K562 (cell line): Measurements from ENCODE around the gene BCL7B. TPM values are rescaled to one million over a fixed set of nuclear protein-coding genes. Genes with fewer than 3 reads are reported as not detected.

ENCODE experiments used
- ATAC-seq: fragments of 200-7000 bp; cut with Tn5 transposase; 3 replicates; pipeline ENCODE4 v1.9.1; 2020; ENCODE audit warnings: moderate library complexity
- BruUV-seq: library from RNA; stranded (reverse); fragments of 400-500 nt; replicated peaks from 2 replicates; lab custom pipeline; 2021; lab: Mats Ljungman, UMichigan
- CTCF ChIA-PET: fragments of 300-600 bp; formaldehyde crosslinking; extraction: SDS; loops from one replicate; lab custom pipeline; 2021; ENCODE audit warnings: low intra/inter-chr PET ratio; lab: Yijun Ruan, JAX
- POLR2A ChIA-PET: fragments of 300-600, 350-650 bp; sonication (Branson Sonifier 250); formaldehyde crosslinking; extraction: SDS; loops from one replicate; lab custom pipeline; 2021; ENCODE audit warnings: antibody characterized with exemption, inconsistent platforms; lab: Yijun Ruan, JAX
- DNase-seq, 4 experiments: peaks; one replicate each; pipeline versions ENCODE4 v3.0.0 to v3.0.0-alpha.2; 2011 to 2018; ENCODE audit warnings: low spot score in 3 of 4, mixed read lengths in 3 of 4; ENCODE audit errors: extremely low read depth in 1 of 4
- FAIRE-seq: peaks from 2 replicates; lab custom pipeline; 2011; peaks lifted over from hg19 to GRCh38; lab: Jason Lieb, UNC
- H2AFZ ChIP-seq: 2 replicates; pipeline ENCODE4 v1.6.0; 2011; ENCODE audit warnings: low read depth, low read length, control low read depth, inconsistent platforms
- H3K27ac ChIP-seq: fragments of 200-600 bp; 3 replicates; pipeline ENCODE4 v1.8.0; 2011; ENCODE audit warnings: low read depth, mild to moderate bottlenecking, control low read depth, inconsistent platforms, low read length, moderate library complexity, mixed read lengths; ENCODE audit errors: extremely low read depth
- H3K27me3 ChIP-seq, 2 experiments: fragments of 300-600 bp in 1 of 2; 2 replicates in 1 of 2; 3 replicates in 1 of 2; pipeline versions ENCODE4 v1.6.0 to v1.8.0; 2011; ENCODE audit warnings: inconsistent platforms in 2 of 2, low read length in 2 of 2, mild to moderate bottlenecking in 1 of 2, mixed read lengths in 1 of 2, moderate library complexity in 1 of 2; ENCODE audit not compliant: control insufficient read depth in 2 of 2, insufficient read depth in 2 of 2
- H3K36me3 ChIP-seq: fragments of 300-600 bp; 3 replicates; pipeline ENCODE4 v1.8.0; 2011; ENCODE audit warnings: mild to moderate bottlenecking, low read length, inconsistent platforms; ENCODE audit not compliant: control insufficient read depth, insufficient read depth
- H3K4me1 ChIP-seq, 2 experiments: fragments of 200-600 bp in 1 of 2; replicated peaks in 1 of 2; 2 replicates in 1 of 2; 3 replicates in 1 of 2; pipeline versions ENCODE4 v1.5.1 to v1.8.0; 2011; ENCODE audit warnings: inconsistent platforms in 2 of 2, low read length in 2 of 2, mild to moderate bottlenecking in 1 of 2, mixed read lengths in 1 of 2, moderate library complexity in 1 of 2; ENCODE audit not compliant: control insufficient read depth in 2 of 2, insufficient read depth in 2 of 2
- H3K4me2 ChIP-seq: 2 replicates; pipeline ENCODE4 v1.6.1; 2011; ENCODE audit warnings: low read length, control low read depth, inconsistent platforms, mixed read lengths; ENCODE audit not compliant: insufficient read depth
- H3K4me3 ChIP-seq: fragments of 200-600 bp; sonication (generic), shearing (Covaris generic); 2 replicates; pipeline ENCODE4 v1.5.1; 2016; ENCODE audit warnings: control low read depth, inconsistent platforms
- H3K79me2 ChIP-seq: fragments of 200-600 bp; 3 replicates; pipeline ENCODE4 v1.8.0; 2011; ENCODE audit warnings: low read length, inconsistent platforms; ENCODE audit not compliant: control insufficient read depth, insufficient read depth
- H3K9ac ChIP-seq, 2 experiments: 2 replicates each; pipeline versions ENCODE4 v1.6.0 to v1.6.1; 2011; ENCODE audit warnings: low read depth in 2 of 2, low read length in 2 of 2, control low read depth in 1 of 2, inconsistent platforms in 1 of 2, mild to moderate bottlenecking in 1 of 2, mixed read lengths in 1 of 2; ENCODE audit not compliant: insufficient read depth in 1 of 2
- H3K9me1 ChIP-seq: one replicate; pipeline ENCODE4 v1.6.0; 2011; ENCODE audit warnings: inconsistent platforms, mild to moderate bottlenecking, low read length, moderate library complexity; ENCODE audit not compliant: control insufficient read depth, insufficient read depth
- H3K9me3 ChIP-seq: replicated peaks from 2 replicates; pipeline ENCODE4 v1.5.1; 2011; ENCODE audit warnings: low read depth, low read length, inconsistent platforms; ENCODE audit not compliant: control insufficient read depth, insufficient read depth
- H4K20me1 ChIP-seq: replicated peaks from 2 replicates; pipeline ENCODE4 v1.6.1; 2011; ENCODE audit warnings: low read length, inconsistent platforms, mixed read lengths; ENCODE audit not compliant: control insufficient read depth, insufficient read depth
- JUN ChIP-seq, 2 experiments: sonication (generic) in 1 of 2; formaldehyde crosslinking in 1 of 2; IDR thresholded peaks; 2 replicates each; pipeline versions ENCODE4 v1.6.1 to v1.8.0; 2012 to 2022; ENCODE audit warnings: borderline replicate concordance in 2 of 2, mild to moderate bottlenecking in 2 of 2, improper control_type of control experiment in 1 of 2, low read depth in 1 of 2, low read length in 1 of 2, missing genetic modification reagents in 1 of 2
- POLR2G ChIP-seq: fragments of 200-400 bp; formaldehyde crosslinking; IDR thresholded peaks from 2 replicates; pipeline ENCODE4 v1.6.1; 2017; ENCODE audit warnings: low read depth, mild to moderate bottlenecking, antibody characterized with exemption, low read length, moderate library complexity
- ZBTB7A ChIP-seq: IDR thresholded peaks from 2 replicates; pipeline ENCODE4 v1.6.1; 2011; ENCODE audit warnings: low read depth, mild to moderate bottlenecking, low read length, moderate library complexity, borderline replicate concordance; ENCODE audit not compliant: control insufficient read depth
- WGBS: fragments of 100-300 bp; shearing (Covaris generic); methylation state at CpG from one replicate; pipeline ENCODE4 v1.1.6; 2016; ENCODE audit warnings: low coverage, mixed read lengths; ENCODE audit not compliant: insufficient coverage; ENCODE audit errors: missing lambda C conversion rate; 5-methylcytosine and 5-hydroxymethylcytosine counted together
- in situ Hi-C: fragments of 300-500 bp; cut with MboI; formaldehyde crosslinking; loops from 4 replicates; pipeline ENCODE4 v1.15.0; 2018; ENCODE audit warnings: inconsistent platforms, mixed read lengths
- intact Hi-C: fragments of 100-400 bp; cut with micrococcal nuclease; formaldehyde crosslinking; loops from 2 replicates; pipeline ENCODE4 v1.14.2; 2022
- polyA plus RNA-seq, 8 experiments: library from polyadenylated mRNA; depleted of rRNA in 4 of 8; stranded (reverse) in 5 of 8; unstranded in 3 of 8; fragments of >200 nt; fragmentation: Nextera tagmentation in 2 of 8; fragmentation: Illumina TruSeq in 1 of 8; extraction: Ambion mirVana in 2 of 8; extraction: Trizol in 1 of 8; gene quantifications; 2 replicates each; pipeline versions ENCODE4 v1.2.1 to v1.2.3, GENCODE V29; 2011 to 2014; ENCODE audit warnings: inconsistent platforms in 1 of 8, missing spikeins in 1 of 8
- total RNA-seq, 7 experiments: library from RNA; depleted of rRNA in 6 of 7; stranded (reverse); fragments of >200 nt in 6 of 7; fragmentation: Illumina TruSeq in 2 of 7; extraction: Trizol in 2 of 7; gene quantifications; 2 replicates each; pipeline versions ENCODE4 v1.2.1 to v1.2.3, GENCODE V29; 2011 to 2021; ENCODE audit warnings: low replicate concordance in 1 of 7
- TF ChIP-seq, protein P1 (sequence below): sonication (generic); formaldehyde crosslinking; IDR thresholded peaks from 2 replicates; pipeline ENCODE4 v1.8.0; 2022; ENCODE audit warnings: mild to moderate bottlenecking, missing genetic modification reagents
- TF ChIP-seq, protein P2 (sequence below): fragments of 450-650 bp; IDR thresholded peaks from 2 replicates; pipeline ENCODE4 v1.6.1; 2016; ENCODE audit warnings: borderline replicate concordance

The BCL7B gene
- total and polyA plus RNA-seq, 9 of the 15 experiments (the other 6 are each of a cell fraction or from before 2014, with no cell fraction given), result 10.0 to 73.2 (median 32.9) TPM

DNA sequence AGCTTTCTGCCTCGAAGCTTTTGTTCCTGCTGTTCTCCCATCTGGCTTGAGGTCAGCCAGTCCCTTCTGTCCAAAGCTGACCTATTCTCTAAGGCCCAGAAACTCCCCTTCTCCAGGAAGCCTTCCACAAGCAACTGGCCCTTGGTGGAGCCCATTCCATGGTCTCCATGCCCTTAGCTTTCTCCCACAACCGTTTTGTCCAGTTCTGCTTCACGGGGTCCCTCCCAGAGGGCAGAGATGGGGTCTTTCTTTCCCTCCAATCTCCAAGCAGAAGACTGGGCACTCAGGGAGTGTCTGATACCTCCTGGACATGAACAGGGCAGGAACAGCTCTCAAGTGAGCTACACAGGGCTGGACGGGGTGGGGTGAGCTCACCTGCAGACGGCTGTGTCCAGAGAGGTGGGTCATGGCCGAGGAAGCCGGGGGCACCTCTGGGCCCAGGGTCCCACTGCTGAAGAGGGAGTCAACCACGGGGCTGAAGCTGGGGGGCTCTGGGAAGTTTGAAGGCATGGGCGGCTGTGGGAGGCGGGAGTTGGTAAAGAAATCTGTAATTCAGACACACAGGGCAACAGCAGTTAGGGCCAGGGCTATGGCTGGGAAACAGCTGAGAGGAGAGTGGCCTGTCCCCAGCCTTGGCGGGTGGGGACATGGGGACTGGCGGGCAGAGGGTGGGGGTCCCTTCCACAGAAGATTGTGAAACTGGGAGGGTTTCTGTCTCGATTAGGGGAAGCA is 41.8 kb upstream of the BCL7B start:
- H3K4me2 ChIP-seq, result no peak overlapping the region
- no TSS peak for BruUV-seq
- no peak overlapping the region for H2AFZ ChIP-seq
- peak overlapping the region in 1 of 2 experiments; percentile 82; a peak in 2 of 4 replicates for H3K9ac ChIP-seq
- WGBS, result 19% methylated on average over 11 of the region's 13 CpGs
- peak; percentile 29; the same call in 1 of the 3 replicates for ATAC-seq
- in situ Hi-C loops (no loop called here), intact Hi-C loops (no loop called here)
- no peak for DNase-seq
- H3K27me3 ChIP-seq, result no peaks in the 10 kb centered on the region
- H3K4me1 ChIP-seq, result peaks cover 0 to 52% of the 10 kb centered on the region in 2 experiments; a peak in 3 of 5 replicates
- no peaks in the 10 kb centered on the region for H3K9me1 ChIP-seq
- no peaks in the 10 kb centered on the region for H3K36me3 ChIP-seq
- no peak overlapping the region for H3K27ac ChIP-seq
- POLR2A ChIA-PET, result interaction anchor here (0.5 to 0.8 kb wide), 2 partner anchors 101 to 121 kb away, joined by 3 read pairs; no protein-coding TSS in a partner anchor
- H4K20me1 ChIP-seq, result no peaks in the 10 kb centered on the region
- TF ChIP-seq ZBTB7A (peak; percentile 29; the same call in 1 of the 2 replicates), POLR2G (peak; percentile 64), JUN (IDR thresholded peaks at IDR 0.05; ENCODE audit: borderline replicate concordance, low read depth, low read length) (no peak), JUN (CRISPR knock-in tag; IDR thresholded peaks at IDR 0.05; ENCODE audit: borderline replicate concordance) (0 out of 2 replicates have a peak, but pooled peaks have one; percentile 29)
- TF ChIP-seq, protein P1, sequence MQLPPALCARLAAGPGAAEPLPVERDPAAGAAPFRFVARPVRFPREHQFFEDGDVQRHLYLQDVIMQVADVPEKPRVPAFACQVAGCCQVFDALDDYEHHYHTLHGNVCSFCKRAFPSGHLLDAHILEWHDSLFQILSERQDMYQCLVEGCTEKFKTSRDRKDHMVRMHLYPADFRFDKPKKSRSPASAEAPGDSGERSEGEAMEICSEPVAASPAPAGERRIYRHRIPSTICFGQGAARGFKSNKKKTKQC (CRISPR knock-in tag), result peak; percentile 41; the same call in 1 of the 2 replicates
- TF ChIP-seq, protein P2, sequence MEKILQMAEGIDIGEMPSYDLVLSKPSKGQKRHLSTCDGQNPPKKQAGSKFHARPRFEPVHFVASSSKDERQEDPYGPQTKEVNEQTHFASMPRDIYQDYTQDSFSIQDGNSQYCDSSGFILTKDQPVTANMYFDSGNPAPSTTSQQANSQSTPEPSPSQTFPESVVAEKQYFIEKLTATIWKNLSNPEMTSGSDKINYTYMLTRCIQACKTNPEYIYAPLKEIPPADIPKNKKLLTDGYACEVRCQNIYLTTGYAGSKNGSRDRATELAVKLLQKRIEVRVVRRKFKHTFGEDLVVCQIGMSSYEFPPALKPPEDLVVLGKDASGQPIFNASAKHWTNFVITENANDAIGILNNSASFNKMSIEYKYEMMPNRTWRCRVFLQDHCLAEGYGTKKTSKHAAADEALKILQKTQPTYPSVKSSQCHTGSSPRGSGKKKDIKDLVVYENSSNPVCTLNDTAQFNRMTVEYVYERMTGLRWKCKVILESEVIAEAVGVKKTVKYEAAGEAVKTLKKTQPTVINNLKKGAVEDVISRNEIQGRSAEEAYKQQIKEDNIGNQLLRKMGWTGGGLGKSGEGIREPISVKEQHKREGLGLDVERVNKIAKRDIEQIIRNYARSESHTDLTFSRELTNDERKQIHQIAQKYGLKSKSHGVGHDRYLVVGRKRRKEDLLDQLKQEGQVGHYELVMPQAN, result no peak
- H3K4me3 ChIP-seq, result no peak overlapping the region
- peak; percentile 51 for FAIRE-seq
- CTCF ChIA-PET, result no interaction called here
- no peaks in the 10 kb centered on the region for H3K79me2 ChIP-seq
- H3K9me3 ChIP-seq, result no peaks in the 10 kb centered on the region
